Right renal pelvis (tissue), 4 donors: ENCODE data around the gene CPNE1. TPM values are rescaled to one million over a fixed set of nuclear protein-coding genes. Genes with fewer than 3 reads are reported as not detected.
"Not testable (repeated sequence)": the region's sequence is repeated elsewhere in the genome, so short reads cannot be mapped to it uniquely, and the experiment has no call there.

Source experiments
- DNase-seq, 4 donors: peaks; one replicate each; pipeline ENCODE4 v3.0.0-alpha.2; 2013; ENCODE audit warnings: low read depth in 4 of 4, low spot score in 3 of 4, missing footprints in 1 of 4
- polyA plus RNA-seq, 4 donors: library from polyadenylated mRNA; unstranded; fragments of 120-200 nt; gene quantifications; one replicate each; pipeline ENCODE4 v1.2.1, GENCODE V29; 2013; ENCODE audit not compliant: insufficient read length in 4 of 4

Gene CPNE1
- polyA plus RNA-seq, 4 donors: 162 to 187 (median 172) TPM

DNA sequence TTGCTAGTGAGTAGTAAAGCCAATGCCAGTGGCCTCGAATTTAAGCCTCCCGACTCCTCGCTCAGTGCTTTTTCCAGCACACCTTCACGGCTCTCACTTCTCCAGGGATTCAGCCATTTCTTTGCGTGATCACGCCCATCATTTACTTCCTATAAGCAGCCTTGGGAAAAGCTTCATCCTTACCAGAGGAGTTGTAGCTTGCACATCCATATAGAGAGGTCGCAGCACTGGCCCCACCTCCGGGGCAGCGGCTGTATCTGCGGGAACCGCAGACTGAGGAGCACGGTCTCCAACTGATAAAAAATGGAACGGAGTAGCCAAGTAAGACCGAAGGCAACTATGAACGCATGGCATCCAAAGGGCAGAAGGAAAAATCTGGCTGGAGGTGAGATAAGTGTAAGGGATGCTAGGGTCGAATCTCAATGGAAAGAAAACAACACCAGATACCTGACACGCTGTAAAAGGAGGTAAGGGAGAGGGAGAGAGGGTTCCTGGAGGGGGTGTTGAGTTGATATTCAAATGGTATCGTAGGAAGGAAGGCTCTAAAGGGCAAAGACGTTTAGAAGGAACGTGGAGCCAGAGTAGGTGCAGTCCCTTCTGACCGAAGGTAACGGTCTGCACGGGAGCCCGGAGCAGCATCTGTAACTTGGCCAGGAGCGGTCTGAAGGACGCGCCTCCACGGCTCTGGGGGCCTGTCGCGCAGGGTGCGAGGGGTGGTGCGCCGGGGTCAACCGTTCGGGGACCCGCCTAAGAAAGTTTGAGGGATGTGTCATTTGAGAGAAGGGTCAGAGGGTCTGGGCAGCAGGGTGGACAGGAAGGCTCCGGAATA lies 33.8 kb upstream of the CPNE1 start:
- no peak for DNase-seq

DNA sequence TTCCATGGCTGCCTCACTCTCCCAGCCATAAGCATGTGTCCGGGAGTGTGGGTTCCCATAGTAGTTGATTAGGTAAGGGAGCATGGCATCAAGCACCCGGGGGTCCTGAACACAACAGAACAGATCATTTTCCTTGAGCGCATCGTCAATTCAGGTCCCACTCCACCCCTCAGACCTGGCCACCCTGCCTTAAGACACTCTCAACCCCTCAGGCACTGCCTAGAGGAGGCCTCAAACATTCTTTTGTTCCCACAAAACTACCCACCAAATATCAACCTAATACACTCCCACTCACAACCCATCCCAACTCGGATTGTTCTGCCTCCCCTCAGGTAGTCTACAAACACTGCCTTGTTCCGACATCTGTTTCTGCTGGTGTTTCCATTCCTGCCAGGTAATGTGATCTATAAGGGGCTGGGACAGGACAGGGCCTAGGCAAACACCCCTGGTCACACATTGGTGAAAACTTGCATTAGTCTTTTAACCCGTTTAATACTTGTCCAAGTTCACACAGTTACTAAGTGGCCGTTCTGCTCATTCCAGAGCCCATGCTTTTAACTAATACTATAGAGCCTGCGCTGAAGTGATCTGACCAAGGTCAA lies 33.1 kb upstream of the CPNE1 start:
- no peak for DNase-seq

DNA sequence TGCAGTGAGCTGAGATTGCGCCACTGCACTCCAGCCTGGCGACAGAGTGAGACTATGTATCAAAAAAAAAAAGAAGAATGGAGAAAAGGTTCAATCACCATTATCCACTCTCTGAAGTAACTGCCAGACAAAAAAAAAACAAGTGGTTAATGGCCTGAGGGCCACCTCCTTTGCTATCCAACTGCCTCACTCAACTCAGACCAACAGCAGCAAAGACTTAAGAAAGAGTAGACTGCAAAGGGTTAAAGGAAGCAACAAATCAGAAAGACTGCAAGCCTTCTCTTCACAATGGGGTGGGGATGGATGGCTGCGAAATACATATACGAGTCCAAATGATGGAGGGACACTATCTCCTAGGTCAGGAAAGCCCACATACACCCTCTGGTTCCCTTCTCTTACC lies 31.3 kb upstream of the CPNE1 start:
- no peak for DNase-seq

DNA sequence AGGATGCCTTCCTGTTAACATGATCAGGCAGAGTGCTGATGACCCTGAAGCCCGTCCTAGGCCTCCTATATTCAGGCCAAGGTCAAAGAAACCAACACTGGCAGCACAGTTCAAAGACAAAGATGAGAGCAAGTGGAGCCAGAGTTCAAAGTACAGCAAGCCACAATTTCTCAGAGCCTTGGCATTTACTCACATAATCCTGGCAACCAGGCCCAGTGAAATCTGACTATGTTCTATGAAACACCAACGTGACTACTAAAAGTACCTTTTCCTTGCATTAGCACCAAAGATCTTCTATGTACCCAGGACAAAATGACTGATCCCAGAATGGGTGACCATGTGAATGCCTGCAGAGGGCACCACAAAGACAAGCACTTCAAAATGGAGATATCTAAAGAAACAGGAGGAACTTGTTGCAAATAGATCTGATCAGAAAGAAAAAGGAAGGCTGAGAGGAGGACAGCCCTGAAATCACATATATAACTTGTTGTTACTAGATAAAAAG lies 30.6 kb upstream of the CPNE1 start:
- DNase-seq: no peak

DNA sequence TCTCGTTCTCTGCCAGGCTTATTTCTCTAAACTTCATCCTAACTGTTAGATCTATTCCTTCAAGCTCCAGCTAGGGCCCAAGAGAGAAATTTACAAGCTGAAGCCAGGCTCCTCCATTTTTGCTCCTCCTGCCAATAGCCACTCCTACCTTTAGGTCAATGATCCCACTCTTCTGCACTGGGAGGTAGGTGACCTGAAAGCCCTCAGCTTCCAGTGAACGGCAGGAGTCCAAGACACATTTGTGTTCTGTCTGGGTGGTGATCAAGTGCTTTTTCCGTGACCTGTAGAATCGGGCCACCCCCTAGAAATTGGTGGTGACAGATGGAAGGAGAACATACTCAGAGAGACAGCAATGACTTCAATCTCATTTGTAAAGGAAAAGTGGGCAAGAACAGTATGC lies 25.6 kb upstream of the CPNE1 start:
- no peak for DNase-seq

DNA sequence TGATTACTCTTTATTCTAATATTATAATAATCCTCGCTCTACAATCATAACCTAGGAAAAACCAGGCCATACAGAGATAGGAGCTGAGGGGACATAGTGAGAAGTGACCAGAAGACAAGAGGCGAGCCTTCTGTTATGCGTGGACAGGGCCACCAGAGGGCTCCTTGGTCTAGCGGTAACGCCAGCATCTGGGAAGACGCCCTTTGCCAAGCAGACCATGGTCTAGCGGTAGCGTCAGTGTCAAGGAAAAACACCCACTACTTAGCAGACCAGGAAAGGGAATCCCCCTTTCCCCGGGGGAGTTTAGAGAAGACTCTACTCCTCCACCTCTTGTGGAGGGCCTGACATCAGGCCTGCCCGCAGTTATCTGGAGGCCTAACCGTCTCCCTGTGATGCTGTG lies 22.2 kb upstream of the CPNE1 start:
- DNase-seq: not testable (repeated sequence)

DNA sequence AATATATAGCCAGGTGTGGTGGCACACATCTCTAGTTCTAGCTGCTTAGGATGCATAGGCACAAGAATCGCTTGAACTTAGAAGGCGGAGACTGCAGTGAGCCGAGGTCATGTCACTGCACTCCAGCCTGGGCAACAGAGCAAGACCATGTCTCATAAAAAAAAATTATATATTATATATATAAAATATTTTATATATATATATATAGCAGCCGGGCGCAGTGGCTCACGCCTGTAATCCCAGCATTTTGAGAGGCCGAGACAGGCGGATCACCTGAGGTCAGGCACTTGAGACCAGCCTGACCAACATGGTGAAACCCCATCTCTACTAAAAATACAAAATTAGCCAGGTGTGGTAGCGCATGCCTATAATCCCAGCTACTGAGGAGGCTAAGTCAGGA lies 20.7 kb upstream of the CPNE1 start:
- not testable (repeated sequence) for DNase-seq

DNA sequence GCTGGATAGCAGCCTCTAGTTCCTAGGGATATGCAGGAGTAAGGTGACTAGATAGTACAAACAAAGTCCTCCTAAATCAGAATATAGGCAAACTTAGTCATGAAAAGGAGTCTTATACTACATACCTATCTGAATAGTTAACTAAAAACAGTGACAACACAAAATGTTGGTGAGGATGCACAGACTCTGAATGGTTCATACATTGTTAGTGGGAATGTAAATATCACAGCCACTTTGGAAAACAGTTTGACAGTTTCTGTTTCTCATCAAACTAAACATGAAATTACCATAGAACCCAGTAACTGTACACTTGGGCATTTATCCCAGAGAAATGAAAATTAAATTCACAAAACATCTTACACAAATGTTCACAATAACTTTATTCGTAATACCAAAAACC lies 17.3 kb upstream of the CPNE1 start:
- no peak for DNase-seq

DNA sequence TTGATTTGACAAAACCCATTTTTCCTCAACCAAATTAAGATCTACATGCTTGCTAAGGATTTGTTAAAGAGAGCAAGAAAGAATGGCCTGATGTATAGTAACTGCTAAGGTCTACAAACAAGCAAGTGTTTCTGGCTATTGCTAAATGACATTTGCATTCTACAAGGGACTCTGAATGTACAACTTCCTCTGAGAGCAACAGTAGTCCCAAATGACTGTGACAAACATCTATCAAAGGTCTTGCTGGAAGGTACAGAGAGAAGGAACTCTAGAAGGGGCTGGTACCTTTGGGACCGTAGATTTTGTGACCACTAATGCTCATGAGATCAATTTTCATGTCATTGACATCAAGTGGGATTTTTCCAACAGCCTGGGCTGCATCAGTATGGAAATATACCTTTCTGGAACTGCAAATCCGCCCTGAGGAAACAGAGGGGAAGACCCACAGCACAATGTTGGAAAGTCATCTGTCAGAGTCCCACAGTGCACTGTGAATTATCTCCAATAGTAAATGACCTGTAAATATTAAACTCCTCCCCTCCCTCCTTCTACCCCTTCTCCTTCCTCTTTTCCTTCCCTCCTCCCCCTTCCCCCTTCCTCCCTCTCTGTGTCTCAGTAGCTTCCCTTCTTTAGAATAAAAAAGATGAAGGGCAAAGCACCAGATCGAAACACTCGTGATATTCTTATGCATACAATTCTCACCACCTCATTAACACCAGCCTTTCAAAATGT lies 15.9 kb upstream of the CPNE1 start:
- DNase-seq: no peak

DNA sequence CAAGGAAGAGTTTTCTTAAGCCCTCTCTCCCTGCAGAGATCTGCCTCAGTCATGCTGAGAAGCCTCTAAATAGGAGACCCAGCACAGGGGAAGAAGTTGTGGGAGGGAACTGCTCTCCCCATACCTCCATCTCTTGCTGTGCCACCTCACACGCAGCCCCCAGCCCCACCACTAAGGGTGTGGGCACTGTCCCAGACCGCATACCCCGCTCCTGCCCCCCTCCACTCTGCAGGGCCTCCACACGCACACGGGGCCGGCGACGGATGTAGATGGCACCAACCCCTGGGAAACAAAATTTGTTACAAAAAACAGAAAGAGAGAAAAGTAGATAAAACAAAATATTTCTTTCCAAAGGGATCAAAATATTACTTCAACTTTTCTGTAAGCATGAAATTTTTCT lies 10.2 kb upstream of the CPNE1 start:
- no peak for DNase-seq

DNA sequence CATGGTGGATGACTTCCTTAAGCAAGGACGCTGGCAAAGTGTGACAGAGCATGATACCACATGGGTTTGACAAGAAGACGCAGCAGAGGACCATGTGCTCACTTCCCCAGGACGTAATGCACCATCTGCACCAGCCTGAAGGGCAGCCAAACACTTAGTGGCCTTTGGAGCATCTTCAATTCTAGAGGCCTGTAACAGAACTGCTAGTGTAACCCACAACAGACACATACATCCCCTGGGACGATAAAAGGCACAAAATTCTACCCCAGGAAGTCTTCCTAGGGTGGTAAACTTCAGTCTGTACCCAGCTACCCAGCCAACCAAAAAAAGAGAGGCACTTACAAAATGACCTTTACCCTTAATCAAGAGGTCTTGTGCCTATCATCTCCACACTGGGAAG lies 9.2 kb upstream of the CPNE1 start:
- no peak for DNase-seq

DNA sequence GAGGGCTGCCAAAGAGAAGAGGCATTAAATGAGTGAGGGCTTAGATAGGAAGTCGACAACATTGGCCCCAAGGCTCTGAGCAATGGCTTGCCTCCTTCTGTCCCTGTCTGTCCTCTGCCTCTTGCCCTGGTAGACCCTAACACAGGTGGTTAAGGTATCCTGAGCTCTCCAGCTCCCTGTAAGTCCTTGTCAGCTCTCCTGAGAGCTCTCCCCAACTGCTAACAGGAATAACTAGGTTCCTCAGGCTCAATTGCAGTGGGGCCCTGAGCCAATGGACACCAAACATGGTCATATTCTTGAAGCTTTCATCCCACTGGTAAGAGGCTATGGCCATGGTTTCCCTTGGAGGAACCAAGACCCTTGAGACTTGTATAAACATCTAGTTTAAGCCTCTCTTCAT lies 5.0 kb upstream of the CPNE1 start:
- DNase-seq: no peak

DNA sequence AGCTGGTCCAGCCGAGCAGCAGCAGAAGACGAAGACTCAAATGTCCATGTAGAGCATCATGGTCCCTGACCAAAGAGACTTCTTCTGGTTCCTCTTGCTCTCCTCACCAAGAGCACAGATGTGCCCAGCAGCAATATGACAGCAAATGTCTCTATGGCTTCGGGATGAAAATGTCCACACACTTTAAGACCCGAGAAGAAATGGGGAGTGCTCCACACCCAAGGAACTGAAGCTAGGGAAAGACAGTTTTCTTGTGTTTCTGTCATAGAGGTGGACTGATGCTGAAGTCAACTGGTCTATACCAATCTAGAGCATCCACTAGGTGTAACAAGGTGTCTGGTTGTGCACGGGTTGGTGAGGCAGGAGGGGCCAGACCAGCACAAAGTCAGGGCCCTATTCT lies 4.5 kb upstream of the CPNE1 start:
- DNase-seq: no peak

DNA sequence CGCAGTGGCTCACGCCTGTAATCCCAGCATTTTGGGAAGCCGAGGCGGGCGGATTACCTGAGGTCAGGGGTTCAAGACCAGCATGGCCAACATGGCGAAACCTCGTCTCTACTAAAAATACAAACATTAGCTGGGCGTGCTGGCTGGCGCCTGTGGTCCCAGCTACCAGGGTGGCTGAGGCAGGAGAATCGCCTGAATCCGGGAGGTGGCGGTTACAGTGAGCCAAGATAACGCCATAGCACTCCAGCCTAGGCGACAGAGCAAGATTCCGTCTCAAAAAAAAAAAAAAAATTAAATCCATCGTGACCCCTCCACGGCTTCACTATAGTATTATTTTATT lies 1.2 kb upstream of the CPNE1 start:
- DNase-seq: no peak

DNA sequence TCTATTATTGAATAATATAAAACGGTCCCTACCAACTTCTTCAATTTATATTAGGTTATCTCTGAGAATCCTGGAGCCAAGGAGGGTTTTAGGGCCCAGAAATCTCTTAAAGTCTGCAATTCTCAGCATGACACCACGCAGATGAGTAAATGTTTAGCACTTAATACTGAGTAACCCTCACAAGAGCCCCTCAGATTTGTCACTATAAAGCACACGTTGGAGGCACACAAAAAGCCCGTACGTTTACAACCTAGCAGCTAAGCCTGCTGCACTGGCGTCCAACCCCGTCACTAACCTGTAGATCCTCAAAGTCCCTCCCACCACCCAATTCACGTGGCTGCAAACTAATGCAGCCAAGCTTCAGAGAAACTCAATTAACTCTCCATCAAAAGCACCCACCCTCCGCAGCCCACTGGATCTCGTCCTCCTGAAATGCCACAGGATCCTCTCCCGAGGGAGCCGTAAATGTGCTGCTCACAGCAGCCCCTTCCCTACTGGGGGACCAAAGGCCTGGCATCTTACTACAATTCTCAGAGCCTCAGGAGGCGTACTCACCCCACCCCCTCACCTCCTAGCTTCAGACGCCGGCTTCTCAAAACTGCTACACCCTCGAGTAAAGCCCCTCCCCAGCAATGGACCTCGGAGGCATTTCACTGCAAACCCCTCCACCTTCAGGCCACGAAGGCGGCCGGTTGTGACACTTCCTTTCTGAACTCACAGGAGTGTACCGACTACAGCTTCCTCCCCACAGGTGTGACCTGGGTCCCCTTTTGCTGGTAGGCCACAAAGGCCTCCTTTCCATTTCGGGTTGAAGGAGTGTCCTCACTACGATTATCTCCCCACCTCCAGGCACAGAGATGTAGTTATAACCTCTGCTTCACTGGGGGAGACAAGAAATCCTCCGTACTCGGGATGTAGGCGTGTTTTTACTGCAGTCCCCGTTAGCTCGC lies 909 bp downstream of the CPNE1 start:
- peak; percentile 1 to 40 (median 36) for DNase-seq

DNA sequence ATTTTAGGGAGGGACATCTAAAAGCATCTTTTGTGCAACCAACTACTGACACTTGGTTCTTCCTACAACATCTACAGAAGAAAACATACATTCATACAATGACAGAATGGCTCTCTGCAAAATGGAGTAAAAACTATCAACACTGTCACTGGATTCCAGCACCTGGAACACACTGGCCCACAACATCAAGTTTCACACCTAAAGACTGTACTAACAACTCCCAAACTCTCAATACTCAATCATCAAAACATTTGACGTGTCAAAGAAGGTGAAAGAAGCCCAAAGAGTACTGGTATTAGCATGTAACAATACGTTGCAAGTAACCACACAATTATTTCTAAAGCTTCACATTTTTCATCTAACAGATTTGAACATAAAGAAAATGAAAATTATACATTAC lies 2.1 kb downstream of the CPNE1 start:
- no peak for DNase-seq

DNA sequence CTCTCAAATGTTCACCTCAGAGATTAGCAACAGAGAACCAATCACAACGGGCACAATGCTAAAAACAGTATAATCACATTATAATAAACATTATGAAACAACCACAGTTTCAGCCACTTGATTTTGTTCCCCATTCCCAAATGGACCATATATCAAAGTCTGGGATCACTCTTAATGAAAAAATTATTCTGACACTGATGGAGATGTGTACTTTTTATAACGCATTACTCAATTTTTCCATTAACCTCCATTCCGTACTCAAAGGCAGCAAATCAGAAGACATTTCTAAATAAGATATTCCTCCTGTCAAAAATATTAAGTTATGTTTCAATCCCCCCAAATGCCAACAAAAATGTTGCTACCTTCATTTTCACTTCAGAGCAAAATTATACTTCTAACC lies 2.8 kb downstream of the CPNE1 start:
- no peak for DNase-seq

DNA sequence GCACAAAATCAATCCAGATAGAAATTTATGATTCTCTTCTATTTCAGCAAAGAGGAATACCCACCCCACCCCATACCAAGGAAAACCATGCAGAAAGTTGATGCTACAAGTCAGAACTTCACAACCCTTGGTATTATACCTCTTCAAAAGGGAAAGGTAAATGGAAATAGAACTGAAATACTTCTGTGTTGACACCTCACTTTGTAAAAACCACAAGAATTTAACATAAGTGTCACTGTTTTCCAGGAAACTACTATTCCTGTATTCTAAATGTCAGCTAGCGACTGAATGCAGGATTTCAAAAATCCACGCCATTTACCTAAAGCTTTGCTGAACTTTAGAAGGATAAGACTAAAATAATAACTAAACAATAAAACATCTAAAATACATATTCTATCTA lies 3.6 kb downstream of the CPNE1 start:
- no peak for DNase-seq

DNA sequence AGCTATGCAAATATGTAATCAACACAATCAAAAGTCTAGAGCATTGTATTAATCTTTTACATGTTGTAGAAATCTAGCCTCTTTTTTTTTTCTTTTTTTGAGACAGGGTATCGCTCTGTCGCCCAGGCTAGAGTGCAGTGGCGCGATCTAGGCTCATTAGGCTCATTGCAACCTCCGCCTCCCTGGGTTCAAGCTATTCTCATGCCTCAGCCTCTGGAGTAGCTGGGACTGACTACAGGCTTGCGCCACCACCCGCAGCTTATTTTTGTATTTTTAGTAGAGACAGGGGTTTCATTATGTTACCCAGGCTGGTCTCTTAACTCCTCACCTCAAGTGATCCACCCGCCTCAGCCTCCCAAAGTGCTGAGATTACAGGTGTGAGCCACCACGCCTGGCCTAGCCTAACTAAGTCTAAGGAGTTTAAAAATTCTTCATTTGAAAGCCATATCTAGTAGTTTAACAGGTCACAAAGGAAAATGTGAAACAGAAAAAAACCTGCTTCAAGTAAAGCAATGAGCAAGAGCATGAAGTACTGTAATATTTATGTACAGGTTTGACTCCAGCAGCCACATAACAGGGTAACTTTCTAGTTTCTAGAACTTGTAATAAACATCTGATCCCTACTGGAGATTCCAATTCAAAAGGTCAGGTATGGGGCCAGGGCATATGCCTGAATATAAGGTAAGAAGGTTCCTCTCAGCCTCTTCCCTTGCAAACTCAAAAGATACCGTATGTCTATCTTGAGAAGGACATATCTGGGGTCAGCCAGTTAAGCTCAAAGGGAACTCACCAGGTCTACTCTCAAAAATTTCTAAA lies 4.4 kb downstream of the CPNE1 start:
- no peak for DNase-seq

DNA sequence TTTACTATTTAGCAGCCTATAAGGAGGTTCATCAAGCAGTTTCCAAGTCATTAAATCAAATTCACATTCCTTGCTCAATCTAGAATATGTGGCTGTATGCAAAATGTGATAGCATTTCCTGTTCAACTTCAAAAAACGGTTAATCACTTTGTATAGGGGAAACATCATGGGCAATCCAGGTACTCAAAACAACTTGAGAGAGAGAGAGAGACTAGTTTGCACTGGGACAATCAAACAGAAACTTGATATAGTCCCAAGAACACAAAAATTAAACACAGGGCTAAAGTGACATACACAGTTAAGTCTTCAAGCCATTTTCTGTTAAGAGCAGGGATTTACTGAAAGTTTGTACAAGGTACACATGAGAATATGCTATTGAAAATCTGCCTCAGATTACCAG lies 7.4 kb downstream of the CPNE1 start:
- no peak for DNase-seq
